HEK293 (cell line): ENCODE data around the gene PRKAR2B.

Experiments used
- GFI1B ChIP-seq: fragments of 450-650 bp; formaldehyde crosslinking; IDR thresholded peaks from 2 replicates; pipeline ENCODE4 v1.5.1; 2016; ENCODE audit warnings: missing biosample characterization, missing genetic modification characterization
- HOXC10 ChIP-seq: sonication (generic); formaldehyde crosslinking; IDR thresholded peaks from 2 replicates; pipeline ENCODE4 v1.8.1; 2023; ENCODE audit warnings: mild to moderate bottlenecking, missing genetic modification reagents
- KLF16 ChIP-seq: fragments of 450-650 bp; formaldehyde crosslinking; IDR thresholded peaks from 2 replicates; pipeline ENCODE4 v1.5.1; 2017; ENCODE audit warnings: missing biosample characterization, missing genetic modification characterization
- KLF8 ChIP-seq: fragments of 450-650 bp; formaldehyde crosslinking; IDR thresholded peaks from 2 replicates; pipeline ENCODE4 v1.5.1; 2016; ENCODE audit warnings: missing biosample characterization, missing genetic modification characterization
- PBX3 ChIP-seq: sonication (generic); formaldehyde crosslinking; IDR thresholded peaks from 2 replicates; pipeline ENCODE4 v1.8.1; 2022; ENCODE audit warnings: mild to moderate bottlenecking, moderate library complexity, missing genetic modification reagents
- SETDB1 ChIP-seq: IDR thresholded peaks from one replicate; pipeline ENCODE4 v1.6.1; 2017; ENCODE audit warnings: mild to moderate bottlenecking, low read length, moderate library complexity, mixed read lengths; ENCODE audit not compliant: insufficient read length
- YY2 ChIP-seq: fragments of 450-650 bp; formaldehyde crosslinking; IDR thresholded peaks from 2 replicates; pipeline ENCODE4 v1.5.1; 2016; ENCODE audit warnings: missing biosample characterization, missing genetic modification characterization
- ZBTB20 ChIP-seq: fragments of 450-650 bp; formaldehyde crosslinking; IDR thresholded peaks from 2 replicates; pipeline ENCODE4 v1.5.1; 2016; ENCODE audit warnings: missing biosample characterization, missing genetic modification characterization
- ZEB2 ChIP-seq: fragments of 450-650 bp; formaldehyde crosslinking; IDR thresholded peaks from 2 replicates; pipeline ENCODE4 v1.5.1; 2016; ENCODE audit warnings: missing biosample characterization, missing genetic modification characterization
- ZFP69B ChIP-seq: fragments of 450-650 bp; formaldehyde crosslinking; IDR thresholded peaks from 2 replicates; pipeline ENCODE4 v1.5.1; 2016; ENCODE audit warnings: missing biosample characterization, missing genetic modification characterization
- ZNF157 ChIP-seq: fragments of 450-650 bp; formaldehyde crosslinking; IDR thresholded peaks from 2 replicates; pipeline ENCODE4 v1.5.1; 2016; ENCODE audit warnings: missing biosample characterization, missing genetic modification characterization
- ZNF175 ChIP-seq: fragments of 450-650 bp; formaldehyde crosslinking; IDR thresholded peaks from 2 replicates; pipeline ENCODE4 v1.5.1; 2016; ENCODE audit warnings: missing biosample characterization, missing genetic modification characterization
- ZNF2 ChIP-seq: fragments of 450-650 bp; formaldehyde crosslinking; IDR thresholded peaks from 2 replicates; pipeline ENCODE4 v1.5.1; 2016; ENCODE audit warnings: missing biosample characterization, missing genetic modification characterization
- ZNF211 ChIP-seq: fragments of 450-650 bp; formaldehyde crosslinking; IDR thresholded peaks from 2 replicates; pipeline ENCODE4 v1.5.1; 2016; ENCODE audit warnings: low read depth, missing biosample characterization, missing genetic modification characterization
- ZNF214 ChIP-seq: fragments of 450-650 bp; formaldehyde crosslinking; IDR thresholded peaks from 2 replicates; pipeline ENCODE4 v1.5.1; 2017; ENCODE audit warnings: missing biosample characterization, mild to moderate bottlenecking, missing genetic modification characterization, borderline replicate concordance
- ZNF221 ChIP-seq: fragments of 450-650 bp; formaldehyde crosslinking; IDR thresholded peaks from 2 replicates; pipeline ENCODE4 v1.5.1; 2017; ENCODE audit warnings: missing biosample characterization, missing genetic modification characterization, borderline replicate concordance
- ZNF239 ChIP-seq: fragments of 450-650 bp; formaldehyde crosslinking; IDR thresholded peaks from 2 replicates; pipeline ENCODE4 v1.5.1; 2016; ENCODE audit warnings: missing biosample characterization, missing genetic modification characterization
- ZNF24 ChIP-seq: fragments of 450-650 bp; formaldehyde crosslinking; IDR thresholded peaks from 2 replicates; pipeline ENCODE4 v1.5.1; 2016; ENCODE audit warnings: missing biosample characterization, missing genetic modification characterization
- ZNF266 ChIP-seq: fragments of 450-650 bp; formaldehyde crosslinking; IDR thresholded peaks from 2 replicates; pipeline ENCODE4 v1.5.1; 2016; ENCODE audit warnings: missing biosample characterization, missing genetic modification characterization, low read depth
- ZNF280C ChIP-seq: fragments of 450-650 bp; formaldehyde crosslinking; IDR thresholded peaks from 2 replicates; pipeline ENCODE4 v1.5.1; 2016; ENCODE audit warnings: missing biosample characterization, missing genetic modification characterization
- ZNF324 ChIP-seq: fragments of 450-650 bp; formaldehyde crosslinking; IDR thresholded peaks from 2 replicates; pipeline ENCODE4 v1.5.1; 2016; ENCODE audit warnings: missing biosample characterization, missing genetic modification characterization
- ZNF350 ChIP-seq: fragments of 450-650 bp; formaldehyde crosslinking; IDR thresholded peaks from 2 replicates; pipeline ENCODE4 v1.5.0; 2017; ENCODE audit warnings: missing biosample characterization, mild to moderate bottlenecking, missing genetic modification characterization
- ZNF362 ChIP-seq: fragments of 450-650 bp; formaldehyde crosslinking; IDR thresholded peaks from 2 replicates; pipeline ENCODE4 v1.5.1; 2016; ENCODE audit warnings: missing biosample characterization, missing genetic modification characterization
- ZNF366 ChIP-seq: fragments of 450-650 bp; formaldehyde crosslinking; conservative IDR thresholded peaks from 2 replicates; pipeline ENCODE4 v1.5.1; 2016; ENCODE audit warnings: missing biosample characterization, missing genetic modification characterization
- ZNF398 ChIP-seq: fragments of 450-650 bp; formaldehyde crosslinking; IDR thresholded peaks from 2 replicates; pipeline ENCODE4 v1.5.1; 2017; ENCODE audit warnings: missing biosample characterization, missing genetic modification characterization
- ZNF404 ChIP-seq: fragments of 450-650 bp; formaldehyde crosslinking; IDR thresholded peaks from 2 replicates; pipeline ENCODE4 v1.5.1; 2017; ENCODE audit warnings: missing biosample characterization, missing genetic modification characterization
- ZNF530 ChIP-seq: fragments of 450-650 bp; formaldehyde crosslinking; IDR thresholded peaks from 2 replicates; pipeline ENCODE4 v1.5.1; 2016; ENCODE audit warnings: low read depth, missing biosample characterization, missing genetic modification characterization
- ZNF544 ChIP-seq: fragments of 450-650 bp; formaldehyde crosslinking; IDR thresholded peaks from 2 replicates; pipeline ENCODE4 v1.5.0; 2017; ENCODE audit warnings: missing biosample characterization, missing genetic modification characterization
- ZNF560 ChIP-seq: fragments of 450-650 bp; formaldehyde crosslinking; IDR thresholded peaks from 2 replicates; pipeline ENCODE4 v1.5.1; 2017; ENCODE audit warnings: missing biosample characterization, missing genetic modification characterization, borderline replicate concordance
- ZNF623 ChIP-seq: fragments of 450-650 bp; formaldehyde crosslinking; IDR thresholded peaks from 2 replicates; pipeline ENCODE4 v1.5.1; 2016; ENCODE audit warnings: missing biosample characterization, missing genetic modification characterization
- ZNF654 ChIP-seq: fragments of 450-650 bp; formaldehyde crosslinking; IDR thresholded peaks from 2 replicates; pipeline ENCODE4 v1.5.1; 2016; ENCODE audit warnings: low read depth, missing biosample characterization, missing genetic modification characterization
- ZNF664 ChIP-seq: fragments of 450-650 bp; formaldehyde crosslinking; IDR thresholded peaks from 2 replicates; pipeline ENCODE4 v1.5.1; 2016; ENCODE audit warnings: missing biosample characterization, missing genetic modification characterization
- ZNF837 ChIP-seq: fragments of 450-650 bp; formaldehyde crosslinking; IDR thresholded peaks from 2 replicates; pipeline ENCODE4 v1.5.1; 2016; ENCODE audit warnings: missing biosample characterization, missing genetic modification characterization
- ZSCAN18 ChIP-seq: fragments of 450-650 bp; formaldehyde crosslinking; IDR thresholded peaks from 2 replicates; pipeline ENCODE4 v1.5.1; 2016; ENCODE audit warnings: missing biosample characterization, missing genetic modification characterization

Gene PRKAR2B

GRCh38 chr7:107169120-107170050 is 124.9 kb downstream of the PRKAR2B start (continued):
- TF ChIP-seq ZNF560 (tag by site-specific recombination) (no peak), ZNF350 (no peak), ZNF214 (tag by site-specific recombination) (no peak), ZNF664 (no peak), ZNF654 (tag by site-specific recombination) (no peak), ZSCAN18 (tag by site-specific recombination) (no peak), ZNF837 (tag by site-specific recombination) (no peak), ZNF530 (tag by site-specific recombination) (no peak), SETDB1 (no peak), YY2 (no peak; the same call in 1 of the 2 replicates), ZFP69B (tag by site-specific recombination) (peak; percentile 84), ZNF24 (tag by site-specific recombination) (peak; percentile 91), ZNF221 (no peak), ZNF2 (peak; percentile 71), ZNF366 (tag by site-specific recombination) (peak; percentile 96), ZNF623 (tag by site-specific recombination) (no peak), ZNF362 (tag by site-specific recombination) (no peak), ZNF544 (tag by site-specific recombination) (no peak), ZNF211 (tag by site-specific recombination) (no peak), GFI1B (no peak), HOXC10 (CRISPR knock-in tag) (no peak), ZNF175 (tag by site-specific recombination) (no peak), ZNF398 (tag by site-specific recombination) (peak; percentile 98), ZNF280C (tag by site-specific recombination) (no peak), ZEB2 (tag by site-specific recombination) (peak; percentile 88), ZNF266 (no peak), KLF8 (tag by site-specific recombination) (peak; percentile 77), ZBTB20 (tag by site-specific recombination) (peak; percentile 90), KLF16 (tag by site-specific recombination) (peak; percentile 81), ZNF404 (tag by site-specific recombination) (no peak), PBX3 (no peak), ZNF239 (tag by site-specific recombination) (no peak), ZNF324 (tag by site-specific recombination) (peak; percentile 88), ZNF157 (tag by site-specific recombination) (no peak)
